HEK293 (cell line): ENCODE data around the gene CITED1.

ENCODE experiments used
- CTCF ChIA-PET: fragments of 350-600 bp; formaldehyde crosslinking; extraction: SDS; loops from one replicate; lab custom pipeline; 2021; ENCODE audit warnings: antibody characterized with exemption; lab: Yijun Ruan, JAX
- POLR2A ChIA-PET: fragments of 300-600 bp; formaldehyde crosslinking; extraction: SDS; loops from one replicate; lab custom pipeline; 2020; ENCODE audit warnings: antibody characterized with exemption, inconsistent platforms; lab: Yijun Ruan, JAX
- H3K27ac ChIP-seq: fragments of 200-500 bp; sonication (Bioruptor generic); 2 replicates; pipeline ENCODE4 v1.5.1; 2014; ENCODE audit warnings: low read depth, low read length, control low read depth, inconsistent platforms; ENCODE audit errors: extremely low read depth
- H3K36me3 ChIP-seq, 2 experiments: fragments of 200-500 bp in 1 of 2; sonication (Bioruptor generic) in 1 of 2; 1 replicate in 1 of 2; 2 replicates in 1 of 2; pipeline ENCODE4 v1.5.1; 2014 to 2017; ENCODE audit warnings: inconsistent platforms in 2 of 2, low read length in 2 of 2; ENCODE audit not compliant: control insufficient read depth in 2 of 2, insufficient read depth in 1 of 2
- H3K4me1 ChIP-seq: fragments of 200-500 bp; sonication (Bioruptor generic); 2 replicates; pipeline ENCODE4 v1.5.1; 2014; ENCODE audit warnings: mild to moderate bottlenecking, low read length, inconsistent platforms; ENCODE audit not compliant: control insufficient read depth, insufficient read depth
- H3K4me3 ChIP-seq: 2 replicates; pipeline ENCODE4 v1.5.1; 2011; ENCODE audit warnings: low read depth, mild to moderate bottlenecking, control low read depth, low read length, moderate library complexity
- H3K9me3 ChIP-seq: fragments of 200-500 bp; sonication (Bioruptor generic); 2 replicates; pipeline ENCODE4 v1.5.1; 2014; ENCODE audit warnings: low read depth, low read length, inconsistent platforms; ENCODE audit not compliant: control insufficient read depth, insufficient read depth
- ATF2 ChIP-seq: fragments of 450-650 bp; formaldehyde crosslinking; IDR thresholded peaks from 2 replicates; pipeline ENCODE4 v1.5.1; 2016; ENCODE audit warnings: missing biosample characterization, missing genetic modification characterization, low read depth
- HOXD13 ChIP-seq: sonication (generic); formaldehyde crosslinking; IDR thresholded peaks from 2 replicates; pipeline ENCODE4 v1.8.0; 2022; ENCODE audit warnings: missing genetic modification reagents, borderline replicate concordance
- OSR2 ChIP-seq: fragments of 450-650 bp; formaldehyde crosslinking; IDR thresholded peaks from 2 replicates; pipeline ENCODE4 v1.5.1; 2016; ENCODE audit warnings: missing biosample characterization, missing genetic modification characterization
- REPIN1 ChIP-seq: fragments of 450-650 bp; formaldehyde crosslinking; IDR thresholded peaks from 2 replicates; pipeline ENCODE4 v1.5.1; 2017; ENCODE audit warnings: missing biosample characterization, missing genetic modification characterization, low read depth
- SCRT1 ChIP-seq: fragments of 450-650 bp; formaldehyde crosslinking; IDR thresholded peaks from 2 replicates; pipeline ENCODE4 v1.5.1; 2016; ENCODE audit warnings: missing biosample characterization, missing genetic modification characterization, borderline replicate concordance
- SP2 ChIP-seq: fragments of 450-650 bp; formaldehyde crosslinking; IDR thresholded peaks from 2 replicates; pipeline ENCODE4 v1.5.1; 2016; ENCODE audit warnings: missing biosample characterization, missing genetic modification characterization
- TCF7L2 ChIP-seq: IDR thresholded peaks from 2 replicates; pipeline ENCODE4 v1.6.1; 2011; ENCODE audit warnings: low read depth, mild to moderate bottlenecking, inconsistent platforms, low read length, moderate library complexity, borderline replicate concordance
- ZBTB17 ChIP-seq: fragments of 450-650 bp; formaldehyde crosslinking; IDR thresholded peaks from 2 replicates; pipeline ENCODE4 v1.5.1; 2016; ENCODE audit warnings: missing biosample characterization, missing genetic modification characterization
- ZBTB26 ChIP-seq: fragments of 450-650 bp; formaldehyde crosslinking; optimal IDR thresholded peaks from 2 replicates; pipeline ENCODE3; 2016; ENCODE audit warnings: missing biosample characterization, mild to moderate bottlenecking, missing genetic modification characterization
- ZBTB44 ChIP-seq: fragments of 450-650 bp; IDR thresholded peaks from 2 replicates; pipeline ENCODE4 v1.5.1; 2018; ENCODE audit warnings: missing biosample characterization, mild to moderate bottlenecking, missing genetic modification characterization
- ZNF138 ChIP-seq: fragments of 450-650 bp; formaldehyde crosslinking; IDR thresholded peaks from 2 replicates; pipeline ENCODE4 v1.5.1; 2016; ENCODE audit warnings: missing biosample characterization, missing genetic modification characterization, borderline replicate concordance
- ZNF19 ChIP-seq: fragments of 450-650 bp; formaldehyde crosslinking; IDR thresholded peaks from 2 replicates; pipeline ENCODE4; 2016; ENCODE audit warnings: missing biosample characterization, missing genetic modification characterization, low read depth
- ZNF239 ChIP-seq: fragments of 450-650 bp; formaldehyde crosslinking; IDR thresholded peaks from 2 replicates; pipeline ENCODE4 v1.5.1; 2016; ENCODE audit warnings: missing biosample characterization, missing genetic modification characterization
- ZNF510 ChIP-seq: fragments of 450-650 bp; formaldehyde crosslinking; IDR thresholded peaks from 2 replicates; pipeline ENCODE4 v1.5.1; 2018; ENCODE audit warnings: mild to moderate bottlenecking, missing genetic modification characterization, missing biosample characterization; ENCODE audit not compliant: insufficient replicate concordance
- ZNF548 ChIP-seq: fragments of 450-650 bp; formaldehyde crosslinking; IDR thresholded peaks from 2 replicates; pipeline ENCODE4 v1.5.1; 2016; ENCODE audit warnings: missing biosample characterization, missing genetic modification characterization
- ZNF654 ChIP-seq: fragments of 450-650 bp; formaldehyde crosslinking; IDR thresholded peaks from 2 replicates; pipeline ENCODE4 v1.5.1; 2016; ENCODE audit warnings: low read depth, missing biosample characterization, missing genetic modification characterization
- ZNF670 ChIP-seq: fragments of 450-650 bp; formaldehyde crosslinking; IDR thresholded peaks from 2 replicates; pipeline ENCODE4 v1.5.1; 2016; ENCODE audit warnings: missing biosample characterization, missing genetic modification characterization, low read depth
- ZNF677 ChIP-seq: fragments of 450-650 bp; IDR thresholded peaks from 2 replicates; pipeline ENCODE4 v1.5.0; 2018; ENCODE audit warnings: missing biosample characterization, mild to moderate bottlenecking, missing genetic modification characterization, moderate library complexity

Gene CITED1

DNA sequence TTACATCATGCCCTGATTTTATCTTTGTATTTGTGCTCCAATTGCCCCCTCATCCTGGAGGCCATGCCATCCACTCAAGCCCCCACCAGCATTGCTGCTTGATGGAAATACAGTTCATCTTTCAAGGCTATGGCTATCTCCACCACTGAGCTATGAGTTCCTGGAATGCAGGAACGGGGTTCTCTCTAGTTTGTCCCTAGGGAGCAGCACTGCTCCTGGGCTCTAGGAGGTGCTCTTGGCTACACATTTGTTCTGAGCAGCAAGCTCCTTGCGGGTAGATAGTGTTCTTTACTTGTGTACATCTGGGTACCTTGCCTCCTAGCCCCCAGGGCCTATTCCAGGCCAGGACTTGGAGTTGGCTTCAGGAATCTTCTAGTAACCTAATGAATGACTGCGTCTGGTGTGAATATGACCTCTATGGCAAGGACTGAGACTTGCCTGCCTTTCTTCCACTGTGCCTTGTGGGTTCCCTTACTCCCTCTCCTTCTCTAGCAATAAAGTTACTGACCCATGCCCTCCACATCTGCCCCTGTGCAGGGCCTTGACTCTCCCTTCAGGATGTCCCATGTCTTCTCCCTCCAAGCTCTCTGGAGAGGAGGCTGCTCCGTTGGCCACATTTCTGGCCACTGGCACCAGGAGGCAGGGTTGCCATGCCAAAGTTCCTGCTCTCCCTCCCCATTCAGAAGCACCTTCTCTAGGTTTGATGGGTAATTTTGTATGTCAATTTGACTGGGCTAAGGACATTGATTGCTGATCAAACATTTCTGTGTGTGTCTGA, 7.6 kb downstream of the CITED1 start (continued):
- 0 out of 2 replicates have a peak, but pooled peaks have one; percentile 2 for TF ChIP-seq ZNF654

DNA sequence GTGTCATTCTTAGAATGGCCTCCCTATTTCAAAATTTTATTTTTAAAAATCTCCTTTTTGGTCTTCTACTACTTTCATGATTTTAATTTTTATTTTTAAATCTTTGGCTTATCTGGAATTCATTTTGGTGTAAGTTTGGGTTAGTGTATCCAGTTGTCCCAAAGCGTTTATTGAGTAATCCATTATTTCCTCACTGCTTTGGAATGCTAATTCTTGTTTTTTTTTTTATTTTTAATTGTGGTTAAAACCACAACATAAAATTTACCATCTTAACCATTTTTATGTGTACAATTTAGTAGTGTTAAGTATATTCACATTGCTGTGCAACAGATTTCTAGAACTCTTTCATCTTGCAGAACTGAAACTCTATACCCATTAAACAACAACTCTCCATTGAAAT, 8.7 kb downstream of the CITED1 start:
- CTCF ChIA-PET, result interaction anchor here (0.6 to 1.0 kb wide), 2 partner anchors 33 to 111 kb away, joined by 3 to 5 read pairs; no protein-coding TSS in a partner anchor
- H3K4me1 ChIP-seq, result no peaks in the 10 kb centered on the region
- H3K4me3 ChIP-seq, result no peak overlapping the region
- peaks cover 9% of the 10 kb centered on the region for H3K9me3 ChIP-seq
- TF ChIP-seq ZNF548 (tag by site-specific recombination) (no peak), ZNF677 (tag by site-specific recombination) (no peak), REPIN1 (tag by site-specific recombination) (no peak), SP2 (tag by site-specific recombination) (no peak), ZBTB17 (tag by site-specific recombination) (no peak), ZBTB26 (tag by site-specific recombination) (no peak), ZNF510 (tag by site-specific recombination) (no peak), TCF7L2 (no peak)
- TF ChIP-seq, all 188 proteins: peak for 0
- Histone ChIP-seq H3K27ac (no peak overlapping the region), H3K36me3 (peaks cover 4 to 5% of the 10 kb centered on the region in 2 experiments; a peak in 1 of 3 replicates)
- POLR2A ChIA-PET, result no interaction called here

DNA sequence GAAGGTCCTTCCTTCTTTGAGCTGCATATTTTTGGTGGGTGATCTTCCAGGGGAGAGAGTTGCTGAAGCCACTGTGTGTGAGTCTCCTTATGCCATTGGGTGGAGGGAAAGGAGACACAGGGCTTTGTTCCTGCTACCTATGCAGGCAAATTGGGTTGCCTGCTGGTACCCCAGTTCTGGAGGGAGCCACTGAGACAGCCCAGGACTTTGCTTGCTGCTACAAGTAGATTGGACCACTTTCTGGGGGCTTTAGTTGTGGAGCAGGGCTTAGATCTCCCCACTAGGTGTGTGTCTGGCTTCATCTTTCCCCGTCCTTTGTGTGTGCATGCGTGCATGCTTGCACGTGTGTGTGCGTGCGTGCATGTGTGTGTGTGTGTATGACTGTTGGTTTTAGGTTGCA, 10.0 kb downstream of the CITED1 start:
- H3K27ac ChIP-seq, result no peak overlapping the region
- no peaks in the 10 kb centered on the region for H3K4me1 ChIP-seq
- H3K9me3 ChIP-seq, result peaks cover 9% of the 10 kb centered on the region
- H3K36me3 ChIP-seq, result peaks cover 0 to 4% of the 10 kb centered on the region in 2 experiments; a peak in 1 of 3 replicates
- ChIA-PET CTCF (interaction anchor here (0.6 to 5.0 kb wide), 3 partner anchors 15 to 244 kb away, joined by 3 to 54 read pairs (median 5); partner anchors contain the start of gene RPS4X), POLR2A (interaction anchor here (1.8 kb wide), 1 partner anchor 19 kb away, joined by 8 read pairs; the partner anchor contains the start of gene RPS4X)
- TF ChIP-seq ATF2 (tag by site-specific recombination), result no peak
- TF ChIP-seq ZNF670 (tag by site-specific recombination), result no peak
- TF ChIP-seq HOXD13 (CRISPR knock-in tag), result no peak
- no peak for TF ChIP-seq ZNF239 (tag by site-specific recombination)
- no peak for TF ChIP-seq ZNF138 (tag by site-specific recombination)
- no peak for TF ChIP-seq OSR2 (tag by site-specific recombination)
- TF ChIP-seq ZNF19 (tag by site-specific recombination), result no peak
- no peak for TF ChIP-seq SCRT1 (tag by site-specific recombination)
- TF ChIP-seq ZBTB44 (tag by site-specific recombination), result no peak
- TF ChIP-seq, all 188 proteins: peak for 0
- H3K4me3 ChIP-seq, result no peak overlapping the region
